Measurements from ENCODE around the gene MMRN2. TPM values are rescaled to one million over a fixed set of nuclear protein-coding genes. Genes with fewer than 3 reads are reported as not detected.
"Not testable (repeated sequence)": the region's sequence is repeated elsewhere in the genome, so short reads cannot be mapped to it uniquely, and the experiment has no call there.

The MMRN2 gene
- polyA plus RNA-seq, 1 donor from 2014 or later, result 0.15 TPM

DNA sequence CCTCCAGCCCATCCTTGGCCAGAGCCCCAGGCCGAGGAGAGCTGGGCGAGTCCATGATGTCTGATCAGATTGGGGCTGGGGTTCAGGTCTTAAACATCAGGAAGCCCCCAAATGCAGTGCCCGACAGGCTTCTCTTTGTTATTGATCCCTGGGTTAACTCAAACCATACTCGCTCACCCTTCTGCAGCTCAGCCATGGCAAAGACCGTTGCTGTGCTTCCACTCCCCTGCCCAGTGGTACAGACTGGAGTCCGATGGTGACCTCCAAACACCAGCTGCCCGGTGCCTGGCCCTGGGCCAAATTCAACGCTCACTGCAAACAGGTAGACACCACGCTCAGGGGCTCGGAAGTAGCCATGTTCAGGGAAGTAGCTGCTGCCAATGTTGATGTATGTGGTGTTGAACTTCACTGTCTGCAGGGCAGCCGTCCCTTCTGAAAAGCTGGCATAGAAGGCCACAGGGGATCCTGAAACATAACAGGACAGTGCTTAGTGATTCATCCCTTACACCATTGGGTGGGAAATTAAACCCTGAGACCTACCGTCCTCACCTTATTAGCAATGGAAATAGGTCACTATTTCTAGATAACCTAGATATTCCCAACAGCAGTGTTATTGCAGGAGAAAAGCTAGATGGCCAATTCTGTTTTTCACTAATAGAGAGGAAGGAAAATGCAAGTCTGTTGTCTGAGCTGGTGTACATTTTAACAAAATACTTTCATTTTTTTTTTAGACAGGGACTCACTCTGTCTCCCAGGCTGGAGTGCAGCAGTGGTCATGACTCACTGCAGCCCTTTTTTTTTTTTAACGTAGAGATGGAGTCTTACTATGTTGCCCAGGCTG lies 20.5 kb downstream of the MMRN2 start:
- no peak for TF ChIP-seq EZH2 (IDR thresholded peaks at IDR 0.05; ENCODE audit: borderline replicate concordance, insufficient read depth, low read length, poor library complexity, severe bottlenecking)
- no peak for TF ChIP-seq EP300 (conservative IDR thresholded peaks at IDR 0.05; ENCODE audit: poor library complexity, severe bottlenecking)
- no peak for TF ChIP-seq SMC3 (conservative IDR thresholded peaks at IDR 0.05; ENCODE audit: poor library complexity)
- TF ChIP-seq, protein P1, sequence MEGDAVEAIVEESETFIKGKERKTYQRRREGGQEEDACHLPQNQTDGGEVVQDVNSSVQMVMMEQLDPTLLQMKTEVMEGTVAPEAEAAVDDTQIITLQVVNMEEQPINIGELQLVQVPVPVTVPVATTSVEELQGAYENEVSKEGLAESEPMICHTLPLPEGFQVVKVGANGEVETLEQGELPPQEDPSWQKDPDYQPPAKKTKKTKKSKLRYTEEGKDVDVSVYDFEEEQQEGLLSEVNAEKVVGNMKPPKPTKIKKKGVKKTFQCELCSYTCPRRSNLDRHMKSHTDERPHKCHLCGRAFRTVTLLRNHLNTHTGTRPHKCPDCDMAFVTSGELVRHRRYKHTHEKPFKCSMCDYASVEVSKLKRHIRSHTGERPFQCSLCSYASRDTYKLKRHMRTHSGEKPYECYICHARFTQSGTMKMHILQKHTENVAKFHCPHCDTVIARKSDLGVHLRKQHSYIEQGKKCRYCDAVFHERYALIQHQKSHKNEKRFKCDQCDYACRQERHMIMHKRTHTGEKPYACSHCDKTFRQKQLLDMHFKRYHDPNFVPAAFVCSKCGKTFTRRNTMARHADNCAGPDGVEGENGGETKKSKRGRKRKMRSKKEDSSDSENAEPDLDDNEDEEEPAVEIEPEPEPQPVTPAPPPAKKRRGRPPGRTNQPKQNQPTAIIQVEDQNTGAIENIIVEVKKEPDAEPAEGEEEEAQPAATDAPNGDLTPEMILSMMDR (IDR thresholded peaks at IDR 0.05; ENCODE audit: poor library complexity, severe bottlenecking), result no peak
- TF ChIP-seq RAD21 (conservative IDR thresholded peaks at IDR 0.05), result no peak
- TF ChIP-seq POLR2AphosphoS5 (IDR thresholded peaks at IDR 0.05), result no peak
- no peak for TF ChIP-seq MXI1 (conservative IDR thresholded peaks at IDR 0.05; ENCODE audit: poor library complexity, severe bottlenecking)
- no peak for TF ChIP-seq TAF1 (IDR thresholded peaks at IDR 0.05; ENCODE audit: low read depth)
- TF ChIP-seq, protein P2, sequence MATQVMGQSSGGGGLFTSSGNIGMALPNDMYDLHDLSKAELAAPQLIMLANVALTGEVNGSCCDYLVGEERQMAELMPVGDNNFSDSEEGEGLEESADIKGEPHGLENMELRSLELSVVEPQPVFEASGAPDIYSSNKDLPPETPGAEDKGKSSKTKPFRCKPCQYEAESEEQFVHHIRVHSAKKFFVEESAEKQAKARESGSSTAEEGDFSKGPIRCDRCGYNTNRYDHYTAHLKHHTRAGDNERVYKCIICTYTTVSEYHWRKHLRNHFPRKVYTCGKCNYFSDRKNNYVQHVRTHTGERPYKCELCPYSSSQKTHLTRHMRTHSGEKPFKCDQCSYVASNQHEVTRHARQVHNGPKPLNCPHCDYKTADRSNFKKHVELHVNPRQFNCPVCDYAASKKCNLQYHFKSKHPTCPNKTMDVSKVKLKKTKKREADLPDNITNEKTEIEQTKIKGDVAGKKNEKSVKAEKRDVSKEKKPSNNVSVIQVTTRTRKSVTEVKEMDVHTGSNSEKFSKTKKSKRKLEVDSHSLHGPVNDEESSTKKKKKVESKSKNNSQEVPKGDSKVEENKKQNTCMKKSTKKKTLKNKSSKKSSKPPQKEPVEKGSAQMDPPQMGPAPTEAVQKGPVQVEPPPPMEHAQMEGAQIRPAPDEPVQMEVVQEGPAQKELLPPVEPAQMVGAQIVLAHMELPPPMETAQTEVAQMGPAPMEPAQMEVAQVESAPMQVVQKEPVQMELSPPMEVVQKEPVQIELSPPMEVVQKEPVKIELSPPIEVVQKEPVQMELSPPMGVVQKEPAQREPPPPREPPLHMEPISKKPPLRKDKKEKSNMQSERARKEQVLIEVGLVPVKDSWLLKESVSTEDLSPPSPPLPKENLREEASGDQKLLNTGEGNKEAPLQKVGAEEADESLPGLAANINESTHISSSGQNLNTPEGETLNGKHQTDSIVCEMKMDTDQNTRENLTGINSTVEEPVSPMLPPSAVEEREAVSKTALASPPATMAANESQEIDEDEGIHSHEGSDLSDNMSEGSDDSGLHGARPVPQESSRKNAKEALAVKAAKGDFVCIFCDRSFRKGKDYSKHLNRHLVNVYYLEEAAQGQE (IDR thresholded peaks at IDR 0.05; ENCODE audit: borderline replicate concordance), result no peak
- Histone ChIP-seq H3K9me2 (ENCODE audit: insufficient read depth, low read length) (no peaks in the 10 kb centered on the region), H3K9ac (ENCODE audit: low read length) (no peak overlapping the region), H3K4me3 (ENCODE audit: low read length) (no peak overlapping the region), H3F3A (ENCODE audit: insufficient read depth, low read length, poor library complexity, severe bottlenecking) (no peaks in the 10 kb centered on the region), H3K79me2 (replicated peaks; ENCODE audit: insufficient read depth, low read length) (no peaks in the 10 kb centered on the region), H3K9me3 (ENCODE audit: low read length) (no peaks in the 10 kb centered on the region), H3K36me3 (ENCODE audit: insufficient read depth, low read length) (no peaks in the 10 kb centered on the region), H3K27me3 (ENCODE audit: insufficient read depth, low read depth, low read length) (no peaks in the 10 kb centered on the region), H3K27ac (ENCODE audit: low read length) (no peak overlapping the region), H2AFZ (ENCODE audit: low read depth, low read length) (no peak overlapping the region), H3K4me2 (ENCODE audit: low read length) (no peak overlapping the region), H4K20me1 (ENCODE audit: insufficient read depth) (no peaks in the 10 kb centered on the region)

DNA sequence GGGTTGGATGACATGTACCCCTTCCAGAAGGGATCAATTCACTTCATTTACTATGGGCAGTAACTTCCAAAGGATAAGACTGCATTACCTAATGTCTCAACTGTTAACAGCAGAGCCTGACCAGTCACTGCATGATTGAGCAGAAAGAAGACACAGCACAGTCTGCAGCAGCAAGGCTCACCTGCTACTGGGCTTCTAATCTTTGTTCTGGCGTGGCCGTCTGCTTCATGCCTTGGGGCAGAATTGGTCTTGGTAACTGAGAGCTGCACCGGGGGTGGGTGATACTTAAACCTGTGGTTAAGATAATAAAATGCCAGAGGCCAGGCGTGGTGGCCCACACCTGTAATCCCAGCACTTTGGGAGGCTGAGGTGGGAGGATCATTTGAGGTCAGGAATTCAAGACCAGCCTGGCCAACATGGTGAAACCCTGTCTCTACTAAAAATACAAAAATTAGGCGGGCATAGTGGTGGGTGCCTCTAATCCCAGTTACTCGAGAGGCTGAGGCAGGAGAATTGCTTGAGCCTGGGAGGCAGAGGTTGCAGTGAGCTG lies 23.2 kb downstream of the MMRN2 start:
- H3K9me2 ChIP-seq (ENCODE audit: insufficient read depth, low read length); H3K36me3 ChIP-seq (ENCODE audit: insufficient read depth, low read length); H2AFZ ChIP-seq (ENCODE audit: low read depth, low read length); H3K79me2 ChIP-seq (replicated peaks; ENCODE audit: insufficient read depth, low read length); H3K9me3 ChIP-seq (ENCODE audit: low read length); H3K4me3 ChIP-seq (ENCODE audit: low read length); H3K27me3 ChIP-seq (ENCODE audit: insufficient read depth, low read depth, low read length); H4K20me1 ChIP-seq (ENCODE audit: insufficient read depth); H3K4me2 ChIP-seq (ENCODE audit: low read length); H3K9ac ChIP-seq (ENCODE audit: low read length); H3K27ac ChIP-seq (ENCODE audit: low read length); H3F3A ChIP-seq (ENCODE audit: insufficient read depth, low read length, poor library complexity, severe bottlenecking): not testable (repeated sequence)
